ENCODE data around the gene UBA3.

Gene UBA3

DNA sequence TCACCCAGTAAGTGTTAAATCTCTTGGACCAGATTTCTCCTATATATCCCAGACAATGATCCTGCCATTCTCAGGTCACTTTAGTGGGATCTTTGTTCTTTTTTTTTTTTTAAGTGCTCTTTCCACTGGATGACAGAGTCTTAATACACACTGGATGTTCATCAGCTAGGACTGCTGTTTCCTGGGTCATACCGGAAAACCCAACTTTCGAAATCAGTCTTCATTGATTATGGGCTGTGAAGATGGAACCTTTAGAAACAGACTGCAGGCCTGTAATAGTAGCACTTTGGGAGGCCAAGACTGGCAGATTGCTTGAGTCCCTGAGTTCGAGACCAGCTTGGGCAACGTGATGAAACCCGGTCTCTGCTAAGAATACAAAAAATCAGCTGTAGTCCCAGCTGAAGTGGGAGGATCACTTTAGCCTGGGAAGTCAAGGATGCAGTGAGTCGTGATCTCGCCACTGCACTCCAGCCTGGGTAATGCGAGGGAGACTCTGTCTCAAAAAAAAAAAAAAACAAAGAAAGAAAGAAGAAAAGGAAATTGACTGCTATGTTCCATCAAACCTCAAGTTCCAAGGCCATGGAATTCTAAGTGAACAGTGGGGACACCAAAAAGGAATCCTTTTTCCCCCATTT is 69.0 kb downstream of the UBA3 start:
- DNase-seq: no peak

DNA sequence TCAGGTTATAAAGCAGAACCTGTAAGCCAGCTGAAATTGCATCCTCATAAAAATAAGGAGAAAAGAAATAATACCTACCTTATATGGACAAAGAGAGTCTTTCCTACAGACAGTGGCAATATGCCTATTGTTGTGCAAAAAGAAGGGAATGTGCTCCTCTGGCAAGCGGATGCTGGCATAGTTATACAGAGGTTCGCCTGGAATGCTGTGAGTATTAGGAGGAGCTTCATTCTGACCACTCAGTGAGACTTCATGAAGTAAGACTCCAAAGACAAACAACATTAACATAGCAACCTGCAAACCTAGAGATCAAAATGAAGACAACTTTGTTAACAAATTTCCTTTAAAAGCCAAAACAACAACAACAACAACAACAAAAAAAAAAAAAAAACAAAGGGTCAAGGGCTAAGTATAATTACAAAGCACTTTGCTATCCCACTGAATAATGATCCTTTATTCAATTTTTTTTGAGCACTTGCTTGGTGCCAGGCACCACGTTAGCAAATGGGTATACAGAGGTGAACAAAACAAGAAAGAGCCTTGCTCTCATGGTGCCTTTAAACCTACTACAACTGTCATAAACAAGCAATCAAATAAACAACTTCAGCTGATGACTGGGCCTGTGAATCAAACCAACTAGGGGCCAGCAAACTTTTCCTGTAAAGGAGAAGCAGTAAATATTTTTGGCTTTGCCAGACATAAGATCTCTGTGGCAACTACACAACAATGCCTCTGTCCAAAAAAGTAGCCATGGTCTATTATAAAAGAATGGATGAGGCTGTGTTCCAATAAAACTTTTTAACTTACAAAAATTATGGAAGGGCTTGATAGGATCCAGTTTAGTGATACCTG is 70.4 kb downstream of the UBA3 start:
- DNase-seq: no peak

DNA sequence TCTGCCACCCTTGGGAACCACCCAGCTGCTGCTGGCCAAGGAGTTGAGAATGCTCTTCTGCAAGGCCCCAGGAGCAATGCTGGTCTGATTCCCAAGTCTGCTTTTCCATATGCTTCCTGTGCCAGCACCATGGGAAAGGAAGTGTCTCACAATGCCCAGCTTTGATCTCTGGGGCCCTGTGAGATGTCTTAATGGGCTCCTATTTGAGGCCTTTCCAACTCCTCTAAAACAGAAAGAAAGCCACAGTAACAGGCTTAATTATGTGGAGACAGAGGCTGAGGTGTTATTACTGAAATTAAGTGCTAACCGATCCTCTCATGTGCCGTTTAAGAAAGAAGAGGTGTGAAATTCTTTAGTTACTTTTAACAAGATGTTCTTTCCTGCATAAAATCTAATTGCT is 71.2 kb downstream of the UBA3 start:
- DNase-seq: no peak

DNA sequence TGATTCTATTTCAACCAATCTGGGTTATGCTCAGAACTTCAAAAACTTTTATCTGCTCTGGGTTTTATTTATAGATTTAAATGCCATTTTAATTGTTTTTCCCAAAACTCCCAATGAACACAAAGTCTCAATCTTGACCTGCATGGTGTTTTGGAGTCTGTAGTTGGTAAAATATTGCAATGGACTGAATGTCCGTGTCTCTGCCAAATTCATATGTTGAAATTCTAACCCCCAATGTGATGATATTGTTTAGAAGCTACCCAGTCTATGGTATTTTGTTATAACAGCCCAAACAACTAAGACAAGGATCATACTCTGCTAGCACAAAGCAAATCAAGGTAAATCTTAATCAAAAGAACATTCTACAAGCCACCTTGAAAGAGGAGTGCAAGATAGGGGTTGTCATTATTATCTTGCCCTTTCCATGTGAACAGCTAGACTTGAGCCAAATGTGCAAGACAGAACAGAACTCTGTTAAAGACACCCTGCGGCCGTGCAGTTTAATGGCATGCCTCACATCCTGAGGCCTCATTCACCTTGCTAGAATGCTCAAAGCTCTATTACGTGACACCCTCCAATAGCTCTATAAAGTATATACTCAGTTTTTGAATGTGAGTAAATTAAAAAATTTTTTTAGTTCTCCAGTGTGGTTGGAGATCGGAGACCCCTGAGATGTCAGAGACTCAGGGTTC is 74.2 kb downstream of the UBA3 start:
- DNase-seq: no peak

DNA sequence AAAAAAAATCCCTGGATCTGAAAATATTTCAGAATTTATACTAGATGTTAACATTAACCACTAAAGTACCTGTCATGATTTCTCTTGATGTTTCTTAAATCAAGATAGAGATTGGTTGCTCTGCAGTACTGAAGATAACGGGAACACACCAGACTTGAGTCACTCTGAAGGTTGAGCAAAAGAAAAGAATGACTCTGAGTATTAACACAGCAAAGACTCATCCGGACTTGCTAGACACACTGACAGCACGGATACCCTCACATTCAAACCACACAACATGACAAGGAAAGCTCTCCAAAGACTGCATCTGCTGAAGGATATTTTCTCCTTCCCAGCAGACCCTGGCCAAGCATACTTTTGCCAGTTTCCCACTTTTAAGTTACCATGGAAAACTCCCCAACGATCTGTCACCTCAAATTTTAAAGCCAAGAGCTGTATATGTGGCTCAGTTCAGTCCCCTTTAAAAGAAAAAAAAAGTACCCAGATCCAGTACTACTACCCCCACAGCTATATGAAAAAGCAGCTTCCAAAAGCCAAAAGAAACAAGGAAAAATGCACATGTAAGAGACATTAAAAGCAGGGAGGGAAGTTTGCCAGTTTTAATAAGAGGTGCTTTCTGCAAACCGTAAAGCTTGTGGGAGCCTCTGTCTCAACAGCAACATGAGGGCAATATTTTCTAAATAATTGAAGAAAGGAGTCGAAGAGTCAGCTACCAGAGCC is 74.9 kb downstream of the UBA3 start:
- no peak for DNase-seq
